ENCODE data around the gene GNB5.

GNB5 gene

DNA sequence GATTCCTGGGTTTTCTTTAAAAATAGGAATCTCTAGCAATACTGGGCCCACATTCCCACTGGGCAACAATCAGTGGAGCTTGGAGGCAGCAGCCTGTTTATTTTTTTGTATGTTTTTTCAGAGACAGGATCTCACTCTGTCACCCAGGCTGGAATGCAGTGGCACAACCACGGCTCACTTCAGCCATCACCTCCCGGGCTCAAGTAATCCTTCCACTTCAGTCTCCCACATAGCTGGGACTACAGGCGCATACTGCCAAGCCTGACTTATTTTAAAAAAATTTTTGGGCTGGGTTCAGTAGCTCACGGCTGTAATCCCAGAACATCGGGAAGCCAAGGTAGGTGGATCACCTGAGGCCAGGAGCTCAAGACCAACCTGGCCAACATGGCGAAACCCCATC is 29.1 kb upstream of the GNB5 start:
- no peak for DNase-seq (ENCODE audit: low read depth in 1 of 2, low spot score in 1 of 2)
- TF ChIP-seq CTCF (IDR thresholded peaks at IDR 0.05; ENCODE audit: insufficient read depth, low read length): no peak
- TF ChIP-seq REST (IDR thresholded peaks at IDR 0.05; ENCODE audit: insufficient replicate concordance, low read depth): no peak
- TF ChIP-seq POLR2AphosphoS5 (IDR thresholded peaks at IDR 0.05; ENCODE audit: low read depth): no peak
- no peak for TF ChIP-seq SPI1 (IDR thresholded peaks at IDR 0.05; ENCODE audit: borderline replicate concordance, low read depth)
- TF ChIP-seq GABPA (IDR thresholded peaks at IDR 0.05; ENCODE audit: low read depth): no peak
- Histone ChIP-seq H3K27ac (replicated peaks) (no peak overlapping the region), H3K4me3 (replicated peaks; ENCODE audit: insufficient read depth, low read length) (no peak overlapping the region), H3K27me3 (ENCODE audit: insufficient read depth, poor library complexity, severe bottlenecking) (no peaks in the 10 kb centered on the region)

GRCh38 chr15:52218816-52219215 is 27.6 kb upstream of the GNB5 start:
- H3K27ac ChIP-seq (replicated peaks): no peak overlapping the region
- TF ChIP-seq CTCF (IDR thresholded peaks at IDR 0.05; ENCODE audit: insufficient read depth, low read length) (no peak), REST (IDR thresholded peaks at IDR 0.05; ENCODE audit: insufficient replicate concordance, low read depth) (no peak), SPI1 (IDR thresholded peaks at IDR 0.05; ENCODE audit: borderline replicate concordance, low read depth) (no peak), GABPA (IDR thresholded peaks at IDR 0.05; ENCODE audit: low read depth) (no peak), POLR2AphosphoS5 (IDR thresholded peaks at IDR 0.05; ENCODE audit: low read depth) (no peak)
- H3K4me3 ChIP-seq (replicated peaks; ENCODE audit: insufficient read depth, low read length): no peak overlapping the region
- DNase-seq (ENCODE audit: low read depth in 1 of 2, low spot score in 1 of 2): no peak
- H3K27me3 ChIP-seq (ENCODE audit: insufficient read depth, poor library complexity, severe bottlenecking): no peaks in the 10 kb centered on the region

- Histone ChIP-seq H3K27ac (replicated peaks) (no peak overlapping the region), H3K4me3 (replicated peaks; ENCODE audit: insufficient read depth, low read length) (no peak overlapping the region), H3K27me3 (ENCODE audit: insufficient read depth, poor library complexity, severe bottlenecking) (no peaks in the 10 kb centered on the region)
- TF ChIP-seq GABPA (IDR thresholded peaks at IDR 0.05; ENCODE audit: low read depth) (no peak), REST (IDR thresholded peaks at IDR 0.05; ENCODE audit: insufficient replicate concordance, low read depth) (no peak), POLR2AphosphoS5 (IDR thresholded peaks at IDR 0.05; ENCODE audit: low read depth) (no peak), CTCF (IDR thresholded peaks at IDR 0.05; ENCODE audit: insufficient read depth, low read length) (no peak)
- DNase-seq (ENCODE audit: low read depth in 1 of 2, low spot score in 1 of 2): no peak
These were observed 27.2 kb upstream of the GNB5 start for GRCh38 chr15:52218371-52218770.

Measured in HL-60 (cell line).